ENCODE measurements around the gene ETDA.

DNA sequence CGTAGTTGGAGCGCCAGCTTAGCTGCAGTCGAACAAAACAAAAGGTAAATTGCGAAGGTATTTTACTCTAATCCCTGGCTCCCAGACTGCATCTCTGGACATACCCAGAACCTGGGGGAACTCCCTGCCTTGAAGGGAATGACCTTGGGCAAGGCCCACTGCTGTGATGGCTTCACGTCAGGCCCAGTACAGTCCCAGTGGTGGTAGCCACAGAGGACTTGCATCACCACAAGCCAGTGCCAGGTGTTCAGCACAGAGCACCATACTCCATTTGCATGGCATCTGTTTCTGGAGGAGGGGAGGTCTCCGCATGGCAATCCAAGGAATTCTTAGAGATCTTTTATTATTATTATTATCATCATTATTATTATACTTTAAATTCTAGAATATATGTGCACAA lies 5.6 kb downstream of the ETDA start:
- TF ChIP-seq POLR2A (IDR thresholded peaks at IDR 0.05): no peak
- TF ChIP-seq CTCF (IDR thresholded peaks at IDR 0.05 in 8 of 11, conservative IDR thresholded peaks at IDR 0.05 in 3 of 11): no peak
- no peak for TF ChIP-seq POLR2AphosphoS5 (IDR thresholded peaks at IDR 0.05)
